ENCODE results near the gene CAMSAP1. TPM values are rescaled to one million over a fixed set of nuclear protein-coding genes. Genes with fewer than 3 reads are reported as not detected.

The CAMSAP1 gene
- total RNA-seq, 1 experiment from 2014 or later, result 16.7 TPM

DNA sequence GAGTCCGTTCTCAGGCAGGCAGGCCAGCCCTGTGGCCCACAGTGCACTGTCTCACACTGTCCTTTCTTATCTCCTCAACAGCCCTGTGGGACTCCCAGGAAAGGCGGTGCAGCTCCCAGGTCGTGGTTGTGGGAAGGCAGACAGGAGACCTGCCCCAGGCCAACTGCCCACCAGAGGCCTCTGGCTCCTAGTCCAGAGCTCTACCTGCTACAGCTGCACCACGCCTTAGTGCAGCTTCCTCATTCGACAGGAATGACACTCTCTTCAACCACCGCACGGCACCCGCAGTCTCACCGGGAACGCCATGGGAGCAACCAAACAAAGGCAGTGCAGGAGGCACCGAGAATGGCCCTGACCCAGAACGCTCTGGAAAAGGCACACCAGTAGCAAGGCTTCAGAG, 25.3 kb downstream of the CAMSAP1 start:
- intact Hi-C loops (cut with micrococcal nuclease; ENCODE audit: unreplicated experiment), result no loop called here
- no peak for TF ChIP-seq EZH2 (IDR thresholded peaks at IDR 0.05; ENCODE audit: low read depth)
- TF ChIP-seq, protein P1, sequence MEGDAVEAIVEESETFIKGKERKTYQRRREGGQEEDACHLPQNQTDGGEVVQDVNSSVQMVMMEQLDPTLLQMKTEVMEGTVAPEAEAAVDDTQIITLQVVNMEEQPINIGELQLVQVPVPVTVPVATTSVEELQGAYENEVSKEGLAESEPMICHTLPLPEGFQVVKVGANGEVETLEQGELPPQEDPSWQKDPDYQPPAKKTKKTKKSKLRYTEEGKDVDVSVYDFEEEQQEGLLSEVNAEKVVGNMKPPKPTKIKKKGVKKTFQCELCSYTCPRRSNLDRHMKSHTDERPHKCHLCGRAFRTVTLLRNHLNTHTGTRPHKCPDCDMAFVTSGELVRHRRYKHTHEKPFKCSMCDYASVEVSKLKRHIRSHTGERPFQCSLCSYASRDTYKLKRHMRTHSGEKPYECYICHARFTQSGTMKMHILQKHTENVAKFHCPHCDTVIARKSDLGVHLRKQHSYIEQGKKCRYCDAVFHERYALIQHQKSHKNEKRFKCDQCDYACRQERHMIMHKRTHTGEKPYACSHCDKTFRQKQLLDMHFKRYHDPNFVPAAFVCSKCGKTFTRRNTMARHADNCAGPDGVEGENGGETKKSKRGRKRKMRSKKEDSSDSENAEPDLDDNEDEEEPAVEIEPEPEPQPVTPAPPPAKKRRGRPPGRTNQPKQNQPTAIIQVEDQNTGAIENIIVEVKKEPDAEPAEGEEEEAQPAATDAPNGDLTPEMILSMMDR (conservative IDR thresholded peaks at IDR 0.05), result no peak
- ChIA-PET POLR2A (ENCODE audit: unreplicated experiment) (no interaction called here), CTCF (no interaction called here)
- no peaks in the 10 kb centered on the region for H3K36me3 ChIP-seq (ENCODE audit: low read depth)
- no peak for DNase-seq
- H3K9me3 ChIP-seq (ENCODE audit: insufficient read depth, low read depth), result no peaks in the 10 kb centered on the region
- no peak overlapping the region for H3K27ac ChIP-seq
- H3K79me2 ChIP-seq (ENCODE audit: low read depth), result no peaks in the 10 kb centered on the region
- no peaks in the 10 kb centered on the region for H3K4me1 ChIP-seq (replicated peaks; ENCODE audit: insufficient read depth)
- no peaks in the 10 kb centered on the region for H3K9me2 ChIP-seq (ENCODE audit: insufficient read depth)
- BruUV-seq (replicated peaks), result no TSS peak
- no peak overlapping the region for H2AFZ ChIP-seq
- no peak overlapping the region for H3K4me3 ChIP-seq
- no peak overlapping the region for H3K4me2 ChIP-seq
- no peaks in the 10 kb centered on the region for H4K20me1 ChIP-seq (ENCODE audit: insufficient read depth)
- no peaks in the 10 kb centered on the region for H3F3A ChIP-seq (ENCODE audit: insufficient read depth, low read depth)
- H3K27me3 ChIP-seq (ENCODE audit: insufficient read depth, low read depth), result no peaks in the 10 kb centered on the region

DNA sequence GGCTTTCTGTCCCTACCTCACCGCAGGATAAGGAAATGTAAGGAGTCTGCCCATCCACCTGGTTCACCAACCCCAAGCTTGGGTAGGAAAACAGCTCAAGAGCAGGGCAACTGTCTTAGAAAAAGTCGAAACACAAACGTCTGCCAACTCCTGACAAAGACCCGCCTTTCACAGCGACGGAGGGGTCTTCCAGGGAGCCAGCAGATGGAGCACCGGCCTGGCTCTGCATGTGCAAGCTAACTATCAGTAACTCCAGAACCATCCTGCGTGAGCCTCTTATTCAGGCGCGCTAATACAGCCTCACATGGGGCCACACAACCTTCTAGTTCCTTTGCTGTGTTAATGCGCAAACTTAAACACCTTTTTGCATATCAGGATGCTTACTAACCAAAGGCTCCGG, 26.9 kb downstream of the CAMSAP1 start:
- H3K4me3 ChIP-seq, result no peak overlapping the region
- TF ChIP-seq EZH2 (IDR thresholded peaks at IDR 0.05; ENCODE audit: low read depth), result no peak
- TF ChIP-seq, protein P1 (conservative IDR thresholded peaks at IDR 0.05), result no peak
- ChIA-PET CTCF (no interaction called here), POLR2A (ENCODE audit: unreplicated experiment) (no interaction called here)
- DNase-seq, result no peak
- no peaks in the 10 kb centered on the region for H3K36me3 ChIP-seq (ENCODE audit: low read depth)
- H4K20me1 ChIP-seq (ENCODE audit: insufficient read depth), result no peaks in the 10 kb centered on the region
- no peak overlapping the region for H3K4me2 ChIP-seq
- H3K27ac ChIP-seq, result no peak overlapping the region
- H2AFZ ChIP-seq, result no peak overlapping the region
- H3K9me3 ChIP-seq (ENCODE audit: insufficient read depth, low read depth), result no peaks in the 10 kb centered on the region
- no peaks in the 10 kb centered on the region for H3K27me3 ChIP-seq (ENCODE audit: insufficient read depth, low read depth)
- H3K4me1 ChIP-seq (replicated peaks; ENCODE audit: insufficient read depth), result no peaks in the 10 kb centered on the region
- intact Hi-C loops (cut with micrococcal nuclease; ENCODE audit: unreplicated experiment), result no loop called here
- H3F3A ChIP-seq (ENCODE audit: insufficient read depth, low read depth), result no peaks in the 10 kb centered on the region
- BruUV-seq (replicated peaks), result no TSS peak
- H3K79me2 ChIP-seq (ENCODE audit: low read depth), result no peaks in the 10 kb centered on the region
- H3K9me2 ChIP-seq (ENCODE audit: insufficient read depth), result no peaks in the 10 kb centered on the region

DNA sequence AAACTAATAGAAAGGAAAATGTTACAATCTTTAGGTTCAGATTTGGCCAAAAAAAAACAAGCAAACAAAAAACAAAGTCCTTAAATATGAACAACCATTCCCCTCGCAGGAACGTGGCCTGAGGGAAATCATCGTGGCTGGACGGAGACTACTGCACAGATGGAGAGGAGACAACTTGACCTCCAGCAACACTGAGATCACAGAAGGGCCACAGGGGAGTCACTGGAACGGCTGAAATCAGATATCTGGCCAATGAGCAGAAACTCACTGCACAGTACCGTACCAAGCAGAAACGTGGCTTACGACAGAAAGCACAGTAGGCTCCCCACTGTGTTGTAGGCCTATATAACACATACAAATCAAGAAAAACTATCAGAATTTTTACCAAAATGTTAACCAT, 27.7 kb downstream of the CAMSAP1 start:
- ChIA-PET POLR2A (ENCODE audit: unreplicated experiment) (no interaction called here), CTCF (no interaction called here)
- no peak overlapping the region for H3K4me2 ChIP-seq
- H3K27ac ChIP-seq, result no peak overlapping the region
- H3F3A ChIP-seq (ENCODE audit: insufficient read depth, low read depth), result no peaks in the 10 kb centered on the region
- intact Hi-C loops (cut with micrococcal nuclease; ENCODE audit: unreplicated experiment), result no loop called here
- no peak overlapping the region for H2AFZ ChIP-seq
- no peaks in the 10 kb centered on the region for H3K9me2 ChIP-seq (ENCODE audit: insufficient read depth)
- H4K20me1 ChIP-seq (ENCODE audit: insufficient read depth), result no peaks in the 10 kb centered on the region
- no peaks in the 10 kb centered on the region for H3K27me3 ChIP-seq (ENCODE audit: insufficient read depth, low read depth)
- no peaks in the 10 kb centered on the region for H3K79me2 ChIP-seq (ENCODE audit: low read depth)
- no peaks in the 10 kb centered on the region for H3K9me3 ChIP-seq (ENCODE audit: insufficient read depth, low read depth)
- BruUV-seq (replicated peaks), result no TSS peak
- no peak overlapping the region for H3K4me3 ChIP-seq
- TF ChIP-seq, protein P1 (conservative IDR thresholded peaks at IDR 0.05), result no peak
- TF ChIP-seq EZH2 (IDR thresholded peaks at IDR 0.05; ENCODE audit: low read depth), result no peak
- H3K36me3 ChIP-seq (ENCODE audit: low read depth), result no peaks in the 10 kb centered on the region
- H3K4me1 ChIP-seq (replicated peaks; ENCODE audit: insufficient read depth), result no peaks in the 10 kb centered on the region
- no peak for DNase-seq

Measured in PC-9 (cell line).